ENCODE measurements around the gene BCKDHB. TPM values are rescaled to one million over a fixed set of nuclear protein-coding genes. Genes with fewer than 3 reads are reported as not detected.

BCKDHB gene
- total RNA-seq, 1 donor from 2014 or later: 27.4 TPM

- peak; percentile 50 for DNase-seq
These were observed 225.5 kb downstream of the BCKDHB start for GRCh38 chr6:80331974-80332373.

DNA sequence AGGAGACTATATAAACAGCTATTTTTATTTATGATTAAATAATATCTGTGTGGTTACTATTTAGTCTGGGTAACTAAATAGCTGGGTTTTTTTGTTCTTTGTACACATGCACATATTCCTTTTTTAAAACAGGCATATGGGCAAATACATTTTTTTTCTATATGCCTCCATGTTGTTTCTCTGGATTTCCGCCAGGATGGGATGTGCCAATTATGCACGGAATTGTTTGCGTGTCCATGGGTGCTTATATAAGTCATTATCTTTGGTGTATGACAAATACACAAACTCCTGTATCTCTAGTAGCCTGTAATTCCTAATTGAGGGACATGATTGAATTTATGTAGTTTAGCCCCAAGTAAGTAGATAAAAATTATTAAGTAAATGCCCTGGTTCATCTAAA lies 226.9 kb downstream of the BCKDHB start:
- no peak for DNase-seq

GRCh38 chr6:80335121-80335531 lies 228.7 kb downstream of the BCKDHB start:
- DNase-seq: no peak

GRCh38 chr6:80336911-80337310 lies 230.4 kb downstream of the BCKDHB start:
- DNase-seq: no peak

DNA sequence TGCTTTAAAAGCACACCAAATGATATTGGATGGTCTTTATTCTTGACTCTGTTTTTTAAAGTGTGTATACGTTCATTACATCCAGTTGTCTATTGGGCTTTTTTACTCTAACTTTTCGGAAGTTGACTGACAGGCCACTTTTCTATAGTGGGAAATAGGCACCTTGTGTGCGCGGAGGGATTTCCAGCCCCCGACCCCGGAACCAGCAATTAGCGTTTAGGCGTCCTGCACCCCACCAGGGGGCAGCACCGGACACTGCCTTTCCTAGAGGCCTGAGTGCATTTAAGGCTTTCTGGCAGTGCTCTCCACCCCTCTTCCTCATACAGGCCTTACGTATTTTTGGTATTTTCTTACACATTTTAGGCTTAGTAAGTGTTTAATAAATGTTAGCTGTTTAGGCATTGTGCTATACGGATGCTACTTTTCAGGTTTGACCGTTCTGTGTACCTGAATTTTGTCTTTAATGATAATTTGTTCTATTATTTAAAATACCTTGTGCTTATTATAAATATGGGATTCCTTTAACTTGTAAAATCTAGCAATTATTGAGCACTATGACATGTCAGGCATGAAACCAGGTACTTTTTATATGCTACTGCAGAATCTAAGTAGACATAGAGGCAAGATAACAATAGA lies 231.8 kb downstream of the BCKDHB start:
- DNase-seq: peak; percentile 84

DNA sequence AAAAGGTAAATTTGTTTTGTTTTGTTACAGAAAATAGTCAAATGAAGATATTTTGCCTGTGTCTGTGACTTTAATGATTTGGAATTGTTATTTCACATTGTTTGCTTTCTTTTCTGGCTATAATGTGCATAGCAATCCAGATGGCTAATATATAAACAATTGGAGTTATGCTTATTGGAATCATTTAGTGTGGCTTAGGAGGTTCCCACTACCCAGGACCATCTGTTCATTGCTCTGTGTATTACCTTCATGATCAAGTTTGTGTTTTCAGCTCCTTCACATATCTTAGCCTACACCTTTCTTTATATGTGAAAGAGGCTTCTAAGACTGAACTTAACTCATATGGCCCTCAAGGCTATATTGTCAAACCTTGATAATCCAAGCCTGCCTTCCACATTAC lies 232.9 kb downstream of the BCKDHB start:
- no peak for DNase-seq

- DNase-seq: peak; percentile 48
These were observed 233.8 kb downstream of the BCKDHB start for GRCh38 chr6:80340280-80340679.

GRCh38 chr6:80340686-80341085 lies 234.2 kb downstream of the BCKDHB start:
- DNase-seq: no peak

DNA sequence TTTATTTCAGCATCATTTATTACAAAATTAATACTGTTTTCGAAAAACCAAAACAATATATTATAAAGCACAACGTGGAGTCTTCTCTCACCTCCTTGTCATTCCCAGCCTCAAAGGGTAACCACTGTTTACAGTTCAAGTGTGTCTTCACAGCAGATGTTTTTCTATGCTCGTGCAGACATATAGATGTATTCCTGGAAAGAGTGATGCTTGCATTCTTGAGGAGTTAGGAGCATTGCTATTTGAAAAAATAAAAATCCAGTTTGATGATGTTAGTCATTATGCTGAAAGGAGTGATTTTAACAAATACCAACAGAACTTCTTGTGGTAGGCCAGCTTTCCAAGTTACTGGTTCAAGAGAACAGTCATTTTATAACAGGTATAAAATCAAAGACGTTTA lies 234.9 kb downstream of the BCKDHB start:
- DNase-seq: peak; percentile 55

GRCh38 chr6:80343511-80343910 lies 237.0 kb downstream of the BCKDHB start:
- no peak for DNase-seq

- DNase-seq: no peak
These were observed 240.6 kb downstream of the BCKDHB start for GRCh38 chr6:80347101-80347500.

- no peak for DNase-seq
These were observed 241.8 kb downstream of the BCKDHB start for GRCh38 chr6:80348263-80348662.

GRCh38 chr6:80356000-80356399 lies 249.5 kb downstream of the BCKDHB start:
- no peak for DNase-seq

- no peak for DNase-seq
These were observed 250.1 kb downstream of the BCKDHB start for GRCh38 chr6:80356545-80356944.

DNA sequence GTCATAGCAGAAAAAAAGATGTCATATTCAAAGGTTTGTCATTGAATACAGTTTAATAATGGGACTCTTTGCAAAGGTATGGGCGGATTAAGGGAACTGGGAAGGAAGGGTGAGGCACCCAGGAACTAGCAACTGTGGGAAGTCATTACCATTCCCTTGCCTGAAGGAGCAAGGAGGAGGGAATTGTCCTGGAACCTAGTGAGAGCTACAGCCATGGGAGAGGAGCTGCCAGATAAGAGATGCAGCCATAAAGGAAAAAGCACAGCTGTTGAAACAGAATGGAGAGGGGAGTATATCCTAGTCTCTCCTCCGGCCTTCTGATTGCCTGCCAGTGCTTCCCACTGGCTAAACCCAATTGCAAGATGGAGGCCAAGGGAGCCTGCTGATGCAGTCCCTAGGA lies 250.6 kb downstream of the BCKDHB start:
- DNase-seq: no peak

DNA sequence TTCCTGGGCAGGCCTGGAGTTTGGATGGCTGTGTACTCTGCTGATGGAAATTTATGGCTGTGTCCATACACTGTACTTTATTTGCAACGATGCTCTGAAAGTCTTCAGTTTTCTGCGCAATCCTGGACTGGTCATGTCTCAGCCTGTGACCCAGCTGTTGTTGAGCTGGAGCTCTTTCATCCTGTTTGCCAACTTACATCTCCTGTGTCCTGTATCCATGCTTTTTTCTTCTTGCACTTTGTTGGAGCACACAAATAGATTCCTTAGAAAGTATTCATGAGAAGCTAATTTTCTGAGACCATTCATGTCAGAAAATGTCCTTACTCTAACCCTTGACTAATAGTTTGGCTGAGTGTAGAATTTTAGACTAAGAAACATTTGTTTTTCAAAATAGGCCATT lies 251.2 kb downstream of the BCKDHB start:
- DNase-seq: no peak

GRCh38 chr6:80363501-80364122 lies 257.1 kb downstream of the BCKDHB start:
- no peak for DNase-seq

- no peak for DNase-seq
These were observed 257.7 kb downstream of the BCKDHB start for GRCh38 chr6:80364149-80364548.

- DNase-seq: peak; percentile 19
These were observed 259.6 kb downstream of the BCKDHB start for GRCh38 chr6:80366051-80366450.

DNA sequence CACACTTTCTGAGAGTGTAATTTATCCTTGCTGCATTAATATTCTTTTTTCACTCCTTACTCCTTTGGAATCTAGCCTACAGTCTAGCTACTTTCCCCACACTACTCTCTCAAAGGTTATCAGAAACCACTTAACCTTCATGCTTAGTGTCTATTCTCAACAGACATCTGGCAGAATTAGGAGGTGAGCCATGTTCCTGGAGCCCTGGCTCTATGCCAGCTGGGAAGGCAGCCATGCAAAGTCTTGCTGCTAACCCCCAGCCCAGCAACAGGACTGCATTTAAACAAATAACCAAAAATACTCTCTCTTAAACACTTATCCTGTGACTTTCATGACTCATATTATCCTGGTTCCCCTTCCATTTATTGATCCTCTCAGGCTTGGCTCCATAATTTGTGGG lies 260.2 kb downstream of the BCKDHB start:
- DNase-seq: peak; percentile 54

- DNase-seq: no peak
These were observed 269.9 kb downstream of the BCKDHB start for GRCh38 chr6:80376411-80376810.

GRCh38 chr6:80380566-80380965 lies 274.1 kb downstream of the BCKDHB start:
- no peak for DNase-seq

- DNase-seq: peak; percentile 63
These were observed 276.3 kb downstream of the BCKDHB start for GRCh38 chr6:80382811-80383210.

DNA sequence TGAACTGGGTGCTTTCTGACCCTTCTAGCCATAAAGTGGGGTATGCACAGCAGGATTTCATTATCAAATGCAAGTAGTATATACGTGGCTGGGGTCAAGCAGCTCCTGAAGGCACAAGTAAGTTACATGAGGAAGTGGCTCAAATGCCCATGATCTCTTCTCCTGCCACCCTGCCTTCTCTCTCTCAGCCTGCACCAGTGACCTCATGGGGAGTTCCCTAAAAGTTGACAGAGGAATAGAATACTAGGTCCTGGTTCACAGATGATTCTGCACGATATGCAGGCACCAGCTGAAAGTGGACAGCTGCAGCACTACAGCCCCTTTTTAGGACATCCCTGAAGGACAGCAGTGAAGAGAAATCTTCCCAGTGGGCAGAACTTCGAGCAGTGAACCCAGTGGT lies 282.0 kb downstream of the BCKDHB start:
- DNase-seq: no peak

All from tongue (tissue), 2 donors.